Cardiac septum (tissue), 1 donor: Measurements from ENCODE around the gene KATNB1. TPM values are rescaled to one million over a fixed set of nuclear protein-coding genes. Genes with fewer than 3 reads are reported as not detected.
"Not testable (repeated sequence)": the region's sequence is repeated elsewhere in the genome, so short reads cannot be mapped to it uniquely, and the experiment has no call there.

ENCODE experiments used
- DNase-seq: peaks from one replicate; pipeline ENCODE4 v3.0.0-alpha.2; 2020; ENCODE audit warnings: low spot score
- intact Hi-C: fragments of 100-400 bp; cut with DNase I; formaldehyde crosslinking; loops from one replicate; pipeline ENCODE4 v1.14.0; 2022
- total RNA-seq: library from RNA; stranded (reverse); fragmentation: NEBNext Ultra II Directional; extraction: Animal tissue kit (Norgen Biotek cat#: 25700); gene quantifications from one replicate; pipeline ENCODE4 v1.2.1, GENCODE V29; 2021
- donor health status: DM: no; HTN: no; CAD: no.

Gene KATNB1
- total RNA-seq, 1 donor from 2014 or later: 8.9 TPM

- intact Hi-C loops: no loop called here
- no peak for DNase-seq
Observed at GRCh38 chr16:57762365-57763040, 26.9 kb downstream of the KATNB1 start.

GRCh38 chr16:57763285-57764005 is 27.9 kb downstream of the KATNB1 start:
- DNase-seq: no peak
- intact Hi-C loops: no loop called here

GRCh38 chr16:57764006-57764340 is 28.4 kb downstream of the KATNB1 start:
- no peak for DNase-seq
- intact Hi-C loops: no loop called here

GRCh38 chr16:57764341-57765159 is 29.0 kb downstream of the KATNB1 start:
- DNase-seq: no peak
- intact Hi-C loops: no loop called here

- intact Hi-C loops: no loop called here
- no peak for DNase-seq
Observed at GRCh38 chr16:57765160-57765728, 29.7 kb downstream of the KATNB1 start.

- no peak for DNase-seq
- intact Hi-C loops: no loop called here
Observed at GRCh38 chr16:57766714-57767348, 31.3 kb downstream of the KATNB1 start.

GRCh38 chr16:57769541-57770145 is 34.1 kb downstream of the KATNB1 start:
- intact Hi-C loops: no loop called here
- no peak for DNase-seq

- no peak for DNase-seq
Observed at GRCh38 chr16:57770361-57770760, 34.8 kb downstream of the KATNB1 start.

GRCh38 chr16:57771141-57771785 is 35.7 kb downstream of the KATNB1 start:
- DNase-seq: no peak
- intact Hi-C loops: no loop called here

More at GRCh38 chr16:57770361-57770760, 34.8 kb downstream of the KATNB1 start:
- intact Hi-C loops: no loop called here

- intact Hi-C loops: no loop called here
- DNase-seq: no peak
Observed at GRCh38 chr16:57773019-57773418, 37.4 kb downstream of the KATNB1 start.

GRCh38 chr16:57773655-57774295 is 38.2 kb downstream of the KATNB1 start:
- DNase-seq: no peak
- intact Hi-C loops: no loop called here

- intact Hi-C loops: no loop called here
- no peak for DNase-seq
Observed at GRCh38 chr16:57774705-57775285, 39.2 kb downstream of the KATNB1 start.

- intact Hi-C loops: no loop called here
- DNase-seq: no peak
Observed at GRCh38 chr16:57775661-57776469, 40.3 kb downstream of the KATNB1 start.

- DNase-seq: no peak
- intact Hi-C loops: no loop called here
Observed at GRCh38 chr16:57778658-57779057, 43.1 kb downstream of the KATNB1 start.

GRCh38 chr16:57779836-57780235 is 44.3 kb downstream of the KATNB1 start:
- DNase-seq, intact Hi-C loops: not testable (repeated sequence)

GRCh38 chr16:57781349-57781740 is 45.8 kb downstream of the KATNB1 start:
- intact Hi-C loops: no loop called here
- no peak for DNase-seq
